Transverse colon (tissue), 4 donors: ENCODE measurements around the gene SMYD3.

Experiments used
- POLR2AphosphoS5 ChIP-seq, 3 donors: sonication (generic); formaldehyde crosslinking; IDR thresholded peaks; one replicate each; pipeline ENCODE4 v1.6.1; 2016; ENCODE audit warnings: antibody characterized with exemption in 3 of 3
- TF ChIP-seq, protein P1 (sequence below), 5 experiments: fragments of 200-600 bp in 3 of 5; fragments of 450-650 bp in 2 of 5; sonication (generic) in 3 of 5; IDR thresholded peaks; 1 replicate in 2 of 5; 2 replicates in 3 of 5; pipeline ENCODE4 v1.5.1; 2016 to 2017; ENCODE audit warnings: antibody characterized with exemption in 5 of 5, inconsistent platforms in 3 of 5, mild to moderate bottlenecking in 2 of 5, moderate library complexity in 1 of 5

DNA sequence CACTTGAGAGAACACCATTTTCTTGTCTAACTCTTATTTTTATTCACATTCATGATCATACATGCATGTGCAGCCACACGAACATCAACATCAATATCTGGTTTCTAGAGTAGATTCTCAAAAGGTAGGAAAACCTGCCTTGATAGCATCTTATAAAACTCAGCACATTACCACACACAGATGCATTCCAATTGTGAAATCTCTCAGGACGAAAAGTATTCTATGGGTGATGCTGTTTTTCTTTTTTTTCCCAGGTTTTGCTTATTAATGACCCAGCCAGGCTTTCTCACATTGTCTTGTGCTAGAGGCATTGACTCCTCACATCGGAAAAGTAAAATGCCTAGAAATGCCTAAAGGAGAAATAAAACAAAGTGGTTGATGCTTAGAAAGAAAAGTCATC is 789.5 kb downstream of the SMYD3 start:
- TF ChIP-seq, protein P1, sequence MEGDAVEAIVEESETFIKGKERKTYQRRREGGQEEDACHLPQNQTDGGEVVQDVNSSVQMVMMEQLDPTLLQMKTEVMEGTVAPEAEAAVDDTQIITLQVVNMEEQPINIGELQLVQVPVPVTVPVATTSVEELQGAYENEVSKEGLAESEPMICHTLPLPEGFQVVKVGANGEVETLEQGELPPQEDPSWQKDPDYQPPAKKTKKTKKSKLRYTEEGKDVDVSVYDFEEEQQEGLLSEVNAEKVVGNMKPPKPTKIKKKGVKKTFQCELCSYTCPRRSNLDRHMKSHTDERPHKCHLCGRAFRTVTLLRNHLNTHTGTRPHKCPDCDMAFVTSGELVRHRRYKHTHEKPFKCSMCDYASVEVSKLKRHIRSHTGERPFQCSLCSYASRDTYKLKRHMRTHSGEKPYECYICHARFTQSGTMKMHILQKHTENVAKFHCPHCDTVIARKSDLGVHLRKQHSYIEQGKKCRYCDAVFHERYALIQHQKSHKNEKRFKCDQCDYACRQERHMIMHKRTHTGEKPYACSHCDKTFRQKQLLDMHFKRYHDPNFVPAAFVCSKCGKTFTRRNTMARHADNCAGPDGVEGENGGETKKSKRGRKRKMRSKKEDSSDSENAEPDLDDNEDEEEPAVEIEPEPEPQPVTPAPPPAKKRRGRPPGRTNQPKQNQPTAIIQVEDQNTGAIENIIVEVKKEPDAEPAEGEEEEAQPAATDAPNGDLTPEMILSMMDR (IDR thresholded peaks at IDR 0.05), result no peak
- TF ChIP-seq POLR2AphosphoS5 (IDR thresholded peaks at IDR 0.05), result no peak
